Measurements from ENCODE around the gene SIPA1L3.

SIPA1L3 gene

DNA sequence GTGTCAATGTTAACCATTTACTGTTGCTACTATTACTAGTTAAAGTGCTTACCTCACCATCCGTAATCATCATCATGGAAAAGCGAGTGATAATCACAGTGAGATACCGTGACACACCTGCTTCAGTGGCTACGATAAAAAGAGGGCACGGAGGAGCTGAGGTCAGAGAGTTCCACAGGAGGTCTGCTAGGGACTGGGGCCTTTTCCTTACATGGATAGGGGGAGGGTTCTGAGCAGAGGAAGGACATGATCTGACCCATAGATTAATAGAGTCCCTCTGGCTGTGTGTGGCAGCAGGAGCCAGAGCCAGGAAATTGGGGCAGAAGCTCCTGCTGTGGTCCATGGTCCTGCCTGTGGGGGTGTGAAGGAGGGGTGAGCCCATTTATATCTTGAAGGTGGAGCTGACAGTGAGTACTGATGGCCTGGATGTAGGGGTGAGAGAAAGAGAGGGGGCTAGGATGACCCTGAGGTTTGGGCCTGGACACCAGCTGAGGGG lies 136.7 kb downstream of the SIPA1L3 start:
- TF ChIP-seq, protein P1, sequence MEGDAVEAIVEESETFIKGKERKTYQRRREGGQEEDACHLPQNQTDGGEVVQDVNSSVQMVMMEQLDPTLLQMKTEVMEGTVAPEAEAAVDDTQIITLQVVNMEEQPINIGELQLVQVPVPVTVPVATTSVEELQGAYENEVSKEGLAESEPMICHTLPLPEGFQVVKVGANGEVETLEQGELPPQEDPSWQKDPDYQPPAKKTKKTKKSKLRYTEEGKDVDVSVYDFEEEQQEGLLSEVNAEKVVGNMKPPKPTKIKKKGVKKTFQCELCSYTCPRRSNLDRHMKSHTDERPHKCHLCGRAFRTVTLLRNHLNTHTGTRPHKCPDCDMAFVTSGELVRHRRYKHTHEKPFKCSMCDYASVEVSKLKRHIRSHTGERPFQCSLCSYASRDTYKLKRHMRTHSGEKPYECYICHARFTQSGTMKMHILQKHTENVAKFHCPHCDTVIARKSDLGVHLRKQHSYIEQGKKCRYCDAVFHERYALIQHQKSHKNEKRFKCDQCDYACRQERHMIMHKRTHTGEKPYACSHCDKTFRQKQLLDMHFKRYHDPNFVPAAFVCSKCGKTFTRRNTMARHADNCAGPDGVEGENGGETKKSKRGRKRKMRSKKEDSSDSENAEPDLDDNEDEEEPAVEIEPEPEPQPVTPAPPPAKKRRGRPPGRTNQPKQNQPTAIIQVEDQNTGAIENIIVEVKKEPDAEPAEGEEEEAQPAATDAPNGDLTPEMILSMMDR (IDR thresholded peaks at IDR 0.05; ENCODE audit: low read length), result no peak
- TF ChIP-seq EZH2 (IDR thresholded peaks at IDR 0.05; ENCODE audit: borderline replicate concordance, low read length), result no peak
- Histone ChIP-seq H3K27me3 (ENCODE audit: insufficient read depth, low read length) (no peaks in the 10 kb centered on the region), H2AFZ (ENCODE audit: low read length) (no peak overlapping the region), H4K20me1 (ENCODE audit: insufficient read depth, low read length) (no peaks in the 10 kb centered on the region), H3F3A (ENCODE audit: insufficient read depth, low read length) (peaks cover 13% of the 10 kb centered on the region; the same call in 1 of the 2 replicates), H3K4me1 (ENCODE audit: insufficient read depth, low read length, severe bottlenecking) (peaks cover 56% of the 10 kb centered on the region), H3K9me2 (ENCODE audit: low read depth, low read length) (no peaks in the 10 kb centered on the region), H3K27ac (ENCODE audit: low read depth, low read length, poor library complexity, severe bottlenecking) (peak overlapping the region; percentile 98), H3K4me3 (ENCODE audit: low read depth, low read length, poor library complexity, severe bottlenecking) (no peak overlapping the region), H3K36me3 (ENCODE audit: insufficient read depth, low read length) (no peaks in the 10 kb centered on the region; the same call in 1 of the 2 replicates), H3K79me2 (ENCODE audit: insufficient read depth, low read length) (no peaks in the 10 kb centered on the region), H3K4me2 (ENCODE audit: low read length) (no peak overlapping the region; the same call in 1 of the 2 replicates), H3K9ac (ENCODE audit: low read length) (peak overlapping the region; percentile 5; the same call in 1 of the 2 replicates), H3K9me3 (ENCODE audit: low read length) (peaks cover 4% of the 10 kb centered on the region; the same call in 1 of the 2 replicates)

- Histone ChIP-seq H3K36me3 (ENCODE audit: insufficient read depth, low read length) (no peaks in the 10 kb centered on the region; the same call in 1 of the 2 replicates), H2AFZ (ENCODE audit: low read length) (no peak overlapping the region), H4K20me1 (ENCODE audit: insufficient read depth, low read length) (no peaks in the 10 kb centered on the region), H3K27ac (ENCODE audit: low read depth, low read length, poor library complexity, severe bottlenecking) (peak overlapping the region; percentile 98), H3K9me2 (ENCODE audit: low read depth, low read length) (no peaks in the 10 kb centered on the region), H3K4me1 (ENCODE audit: insufficient read depth, low read length, severe bottlenecking) (peaks cover 64% of the 10 kb centered on the region), H3K4me3 (ENCODE audit: low read depth, low read length, poor library complexity, severe bottlenecking) (no peak overlapping the region), H3K27me3 (ENCODE audit: insufficient read depth, low read length) (no peaks in the 10 kb centered on the region), H3K79me2 (ENCODE audit: insufficient read depth, low read length) (no peaks in the 10 kb centered on the region), H3K9me3 (ENCODE audit: low read length) (peaks cover 4% of the 10 kb centered on the region; the same call in 1 of the 2 replicates), H3K4me2 (ENCODE audit: low read length) (no peak overlapping the region), H3K9ac (ENCODE audit: low read length) (peak overlapping the region; percentile 5; the same call in 1 of the 2 replicates), H3F3A (ENCODE audit: insufficient read depth, low read length) (peaks cover 13% of the 10 kb centered on the region; the same call in 1 of the 2 replicates)
- TF ChIP-seq, protein P1 (IDR thresholded peaks at IDR 0.05; ENCODE audit: low read length), result peak; percentile 66
- TF ChIP-seq EZH2 (IDR thresholded peaks at IDR 0.05; ENCODE audit: borderline replicate concordance, low read length), result no peak
These were observed 137.5 kb downstream of the SIPA1L3 start for GRCh38 chr19:38044267-38045111.

GRCh38 chr19:38045554-38046253 lies 138.7 kb downstream of the SIPA1L3 start:
- Histone ChIP-seq H3K36me3 (ENCODE audit: insufficient read depth, low read length) (no peaks in the 10 kb centered on the region; the same call in 1 of the 2 replicates), H3K9me2 (ENCODE audit: low read depth, low read length) (no peaks in the 10 kb centered on the region), H3K27ac (ENCODE audit: low read depth, low read length, poor library complexity, severe bottlenecking) (peak overlapping the region; percentile 98), H3F3A (ENCODE audit: insufficient read depth, low read length) (peaks cover 13% of the 10 kb centered on the region; the same call in 1 of the 2 replicates), H3K4me1 (ENCODE audit: insufficient read depth, low read length, severe bottlenecking) (peaks cover 70% of the 10 kb centered on the region), H4K20me1 (ENCODE audit: insufficient read depth, low read length) (no peaks in the 10 kb centered on the region), H3K27me3 (ENCODE audit: insufficient read depth, low read length) (no peaks in the 10 kb centered on the region), H3K4me3 (ENCODE audit: low read depth, low read length, poor library complexity, severe bottlenecking) (no peak overlapping the region), H3K79me2 (ENCODE audit: insufficient read depth, low read length) (no peaks in the 10 kb centered on the region), H3K4me2 (ENCODE audit: low read length) (peak overlapping the region; percentile 56), H2AFZ (ENCODE audit: low read length) (no peak overlapping the region), H3K9me3 (ENCODE audit: low read length) (peaks cover 4% of the 10 kb centered on the region; the same call in 1 of the 2 replicates), H3K9ac (ENCODE audit: low read length) (peak overlapping the region; percentile 56)
- TF ChIP-seq, protein P1 (IDR thresholded peaks at IDR 0.05; ENCODE audit: low read length), result no peak
- TF ChIP-seq EZH2 (IDR thresholded peaks at IDR 0.05; ENCODE audit: borderline replicate concordance, low read length), result no peak

Measured in OCI-LY1 (cell line).